LoVo (cell line): ENCODE data around the gene KLHL15.
"Not testable (repeated sequence)": the region's sequence is repeated elsewhere in the genome, so short reads cannot be mapped to it uniquely, and the experiment has no call there.

Experiments
- DNase-seq: peaks from one replicate; pipeline ENCODE4 v3.0.0-alpha.2; 2016; ENCODE audit warnings: low spot score

Gene KLHL15

GRCh38 chrX:24018809-24019208 lies 8.2 kb downstream of the KLHL15 start:
- DNase-seq = no peak

GRCh38 chrX:24017674-24018073 lies 9.3 kb downstream of the KLHL15 start:
- no peak for DNase-seq

- DNase-seq = no peak
These were observed 12.5 kb downstream of the KLHL15 start for GRCh38 chrX:24014388-24015018.

GRCh38 chrX:24012266-24012665 lies 14.7 kb downstream of the KLHL15 start:
- DNase-seq = no peak

GRCh38 chrX:24005867-24006266 lies 21.1 kb downstream of the KLHL15 start:
- DNase-seq = no peak

GRCh38 chrX:24005028-24005427 lies 22.0 kb downstream of the KLHL15 start:
- DNase-seq = no peak

- DNase-seq = no peak
These were observed 24.2 kb downstream of the KLHL15 start for GRCh38 chrX:24002792-24003191.

GRCh38 chrX:24002167-24002566 lies 24.8 kb downstream of the KLHL15 start:
- DNase-seq = no peak

- DNase-seq = no peak
These were observed 27.3 kb downstream of the KLHL15 start for GRCh38 chrX:23999671-24000070.

- DNase-seq = no peak
These were observed 33.9 kb downstream of the KLHL15 start for GRCh38 chrX:23993012-23993633.

GRCh38 chrX:23992431-23992830 lies 34.6 kb downstream of the KLHL15 start:
- no peak for DNase-seq

GRCh38 chrX:23990455-23990854 lies 36.5 kb downstream of the KLHL15 start:
- no peak for DNase-seq

- DNase-seq = no peak
These were observed 37.3 kb downstream of the KLHL15 start for GRCh38 chrX:23989689-23990088.

- no peak for DNase-seq
These were observed 44.1 kb downstream of the KLHL15 start for GRCh38 chrX:23982891-23983290.

- DNase-seq = no peak
These were observed 45.3 kb downstream of the KLHL15 start for GRCh38 chrX:23981711-23982110.

GRCh38 chrX:23981222-23981621 lies 45.8 kb downstream of the KLHL15 start:
- DNase-seq = no peak

- no peak for DNase-seq
These were observed 47.0 kb downstream of the KLHL15 start for GRCh38 chrX:23980011-23980441.

GRCh38 chrX:23978491-23978890 lies 48.5 kb downstream of the KLHL15 start:
- DNase-seq = no peak

- not testable (repeated sequence) for DNase-seq
These were observed 61.4 kb downstream of the KLHL15 start for GRCh38 chrX:23965630-23966029.

GRCh38 chrX:23964191-23964590 lies 62.8 kb downstream of the KLHL15 start:
- DNase-seq = no peak

GRCh38 chrX:23959781-23960180 lies 67.2 kb downstream of the KLHL15 start:
- no peak for DNase-seq

- no peak for DNase-seq
These were observed 72.6 kb downstream of the KLHL15 start for GRCh38 chrX:23954396-23954795.

- no peak for DNase-seq
These were observed 73.1 kb downstream of the KLHL15 start for GRCh38 chrX:23953908-23954269.
